Measurements from ENCODE around the gene LPO.

Gene LPO

DNA sequence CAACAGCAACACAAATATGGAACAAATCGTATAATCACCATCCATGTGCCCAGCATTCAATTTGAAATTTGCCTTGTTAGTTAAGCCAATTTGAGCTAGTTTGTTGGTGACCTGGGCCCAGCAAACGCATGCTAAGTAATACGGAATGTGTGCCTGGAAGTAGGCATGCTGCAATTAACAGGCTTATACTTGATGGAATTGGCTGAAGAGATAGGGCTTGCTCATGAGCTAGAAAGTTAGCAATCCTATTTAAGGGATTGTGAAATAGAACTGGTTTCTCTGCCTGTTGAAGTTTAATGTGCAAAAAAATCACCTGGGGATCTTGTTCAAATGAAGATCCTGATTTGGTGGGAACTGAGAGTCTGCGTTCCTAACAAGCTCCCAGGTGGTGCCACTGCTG lies 8.5 kb upstream of the LPO start:
- no peak for DNase-seq

DNA sequence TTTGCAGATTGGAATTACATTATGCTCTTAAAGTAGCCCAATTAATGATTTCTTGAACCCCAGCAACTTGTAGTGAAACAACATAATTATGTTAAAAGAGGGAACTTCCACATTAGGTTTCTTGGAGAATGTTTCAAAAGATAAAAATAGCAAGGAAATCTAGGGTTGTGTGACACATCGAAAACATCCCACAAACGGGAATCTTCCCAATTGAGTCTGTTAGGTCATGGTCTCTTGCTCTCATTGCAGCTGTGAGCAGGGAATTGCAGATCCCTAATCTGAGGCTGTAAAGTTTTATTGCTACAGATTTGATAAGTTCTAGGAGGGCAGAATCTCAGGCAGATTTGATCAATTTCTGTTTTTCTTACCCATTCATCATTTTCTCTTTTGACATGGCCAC lies 6.7 kb upstream of the LPO start:
- no peak for DNase-seq

DNA sequence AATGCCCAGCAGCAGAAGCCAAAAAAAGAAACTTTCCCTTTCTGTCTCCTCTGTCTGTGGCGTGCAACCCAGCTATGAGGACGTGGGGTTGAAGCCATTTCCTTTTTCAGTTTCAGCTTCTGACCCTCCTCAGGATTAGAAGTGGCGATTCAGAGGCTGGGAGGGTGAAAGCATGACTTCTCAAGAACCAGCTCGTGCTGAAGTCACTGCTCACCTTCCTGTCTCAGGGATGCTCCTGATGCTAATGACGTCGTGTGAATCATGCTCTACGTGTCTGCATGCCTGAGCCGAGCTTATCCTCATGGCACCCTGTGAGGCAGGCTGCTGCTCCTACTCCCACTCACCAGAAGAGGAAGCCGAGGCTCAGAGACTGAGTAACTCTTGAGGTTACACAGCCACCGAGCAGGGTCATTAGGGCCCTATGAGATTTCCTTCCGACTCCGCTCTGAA lies 5.7 kb upstream of the LPO start:
- DNase-seq = no peak

DNA sequence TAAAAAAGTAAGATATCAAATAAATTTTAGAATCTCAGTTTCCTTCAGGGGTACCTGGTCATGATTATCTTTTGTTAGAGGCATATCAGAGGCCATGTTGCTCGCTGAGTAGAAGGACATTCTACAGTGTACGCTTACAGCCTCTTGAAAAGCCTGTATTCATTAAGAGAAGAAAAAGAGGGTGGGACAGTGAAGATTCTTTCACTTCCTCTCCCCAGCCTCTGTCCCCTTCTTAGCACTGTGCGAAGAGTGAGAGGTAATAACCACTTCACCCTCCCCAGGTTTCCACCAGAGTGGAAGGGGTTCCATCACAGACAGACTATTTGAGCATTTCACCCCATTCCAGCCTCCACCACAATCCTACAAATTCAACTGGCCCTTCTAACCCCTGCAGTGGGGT lies 4.8 kb upstream of the LPO start:
- no peak for DNase-seq

DNA sequence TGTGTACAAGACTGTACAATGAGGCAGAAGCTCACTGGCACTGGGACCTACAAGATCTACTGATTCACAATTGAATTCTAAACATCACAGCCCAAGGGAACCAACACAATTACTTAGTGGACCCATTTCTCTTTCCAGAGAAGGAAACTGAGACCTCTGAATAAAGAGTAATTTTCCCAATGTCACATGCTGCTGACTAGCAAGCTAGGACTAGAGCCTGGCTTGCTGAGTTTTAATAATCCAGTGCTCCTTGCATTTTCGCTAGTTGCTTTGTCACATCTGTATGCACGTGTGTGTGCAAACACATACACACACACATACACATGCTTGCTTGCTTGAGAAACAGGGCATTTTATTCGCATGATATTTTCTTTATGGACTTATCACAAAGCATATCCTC lies 3.9 kb upstream of the LPO start:
- DNase-seq = no peak

DNA sequence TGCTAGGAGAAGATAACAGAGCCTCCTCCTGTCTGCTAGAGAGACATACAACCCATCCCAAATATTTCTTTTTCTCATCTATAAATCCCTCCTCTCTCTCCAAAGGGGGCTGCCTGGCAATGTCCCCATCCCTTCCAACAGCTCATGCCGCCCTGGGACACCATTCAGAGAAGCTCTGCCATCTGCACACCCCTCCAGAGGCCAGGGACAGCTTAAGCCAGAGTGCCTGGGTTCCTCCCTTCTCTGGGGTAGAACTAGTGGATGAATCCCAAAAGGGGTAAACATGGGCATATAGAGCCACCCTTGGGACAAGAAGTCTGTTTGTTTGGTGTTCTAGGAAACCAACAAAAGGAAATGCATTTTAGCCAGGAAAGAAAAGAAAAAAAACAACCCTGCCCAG lies 2.6 kb upstream of the LPO start:
- DNase-seq = no peak

DNA sequence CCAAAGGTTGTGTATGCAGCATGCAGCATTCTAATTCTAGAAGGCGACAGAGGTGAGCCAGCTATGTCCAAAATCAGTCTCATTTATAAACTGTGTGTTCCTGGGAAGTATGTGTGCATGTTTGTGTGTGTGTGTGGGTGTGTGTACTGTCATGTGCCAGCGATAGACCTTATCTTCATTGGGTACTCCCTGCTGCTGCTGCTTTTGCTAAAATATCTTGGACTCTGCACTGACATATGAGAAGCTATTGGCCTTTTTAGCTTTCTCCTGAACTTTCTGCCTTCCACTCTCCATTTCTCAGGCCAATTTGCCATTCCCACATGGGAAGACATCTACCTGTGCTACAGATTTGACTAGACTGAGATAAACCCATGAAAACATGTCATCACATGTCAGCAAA lies 2.0 kb upstream of the LPO start:
- DNase-seq = no peak

DNA sequence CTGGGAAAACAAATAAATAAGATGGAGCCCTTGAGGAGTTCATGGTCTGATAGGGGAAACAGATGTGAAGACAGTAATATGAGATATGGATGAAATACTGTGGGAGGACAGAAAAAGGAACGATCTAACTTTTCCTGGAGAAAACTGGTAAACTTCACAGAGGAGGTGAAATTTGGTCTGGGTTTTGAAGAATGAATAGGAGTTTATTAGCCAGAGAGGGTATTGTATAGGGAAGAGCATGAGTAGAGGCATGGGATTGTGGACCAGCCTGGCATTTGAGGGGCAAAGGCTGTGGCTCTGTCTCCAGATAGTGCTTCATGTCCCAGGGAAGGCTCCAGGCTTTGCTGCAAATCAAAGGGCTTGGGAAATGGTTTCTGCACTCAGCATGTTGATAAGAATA lies 1.6 kb downstream of the LPO start:
- DNase-seq = no peak

DNA sequence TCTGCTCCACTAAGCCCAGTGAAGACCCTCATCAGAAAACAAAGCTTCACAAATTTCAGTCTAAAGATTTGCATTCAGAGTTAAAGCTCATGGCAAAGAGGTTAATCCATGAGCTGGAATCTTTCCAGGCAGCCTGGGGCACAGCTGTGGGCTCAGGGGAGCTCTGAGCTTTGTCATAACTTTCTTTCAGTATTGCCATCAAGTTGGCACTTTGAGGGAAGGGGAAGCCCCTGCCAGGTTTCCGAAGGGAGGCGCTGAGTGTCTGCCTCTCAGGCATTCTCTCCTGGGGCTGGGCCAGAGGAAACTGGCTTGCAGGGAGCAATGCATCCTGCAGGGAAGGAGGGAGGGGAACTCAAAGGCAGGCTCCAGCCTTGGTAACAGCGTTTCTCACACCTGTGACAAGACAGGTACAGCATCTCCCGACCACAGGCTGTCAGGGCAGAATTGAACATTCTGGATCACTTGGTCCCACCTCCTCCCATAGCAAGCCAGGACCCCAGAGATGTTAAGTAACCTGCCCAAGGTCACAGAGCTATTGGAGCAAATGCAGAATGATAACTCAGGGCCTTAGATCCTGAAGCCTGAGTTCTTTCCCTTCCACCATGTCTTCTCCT lies 3.9 kb downstream of the LPO start:
- DNase-seq = no peak

DNA sequence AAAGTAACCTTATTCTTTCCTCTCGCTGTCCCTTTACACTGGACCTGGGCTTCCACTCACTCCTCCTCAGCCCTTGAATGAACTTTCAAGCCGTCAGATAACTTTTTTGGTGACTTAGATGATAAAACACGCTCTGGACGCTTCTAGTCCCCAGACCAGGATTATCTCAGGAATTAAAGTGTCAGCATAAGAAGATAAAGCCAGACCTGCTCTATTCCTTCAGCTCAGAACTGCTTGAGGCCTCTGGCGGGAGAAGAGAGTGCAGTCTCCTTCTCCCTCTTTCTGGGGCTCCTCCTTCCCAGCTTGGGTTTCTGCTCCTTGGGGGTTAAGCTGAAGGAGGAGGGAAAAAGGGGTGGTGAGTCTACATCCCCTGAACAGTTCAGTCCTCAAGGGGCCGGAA lies 6.6 kb downstream of the LPO start:
- no peak for DNase-seq

DNA sequence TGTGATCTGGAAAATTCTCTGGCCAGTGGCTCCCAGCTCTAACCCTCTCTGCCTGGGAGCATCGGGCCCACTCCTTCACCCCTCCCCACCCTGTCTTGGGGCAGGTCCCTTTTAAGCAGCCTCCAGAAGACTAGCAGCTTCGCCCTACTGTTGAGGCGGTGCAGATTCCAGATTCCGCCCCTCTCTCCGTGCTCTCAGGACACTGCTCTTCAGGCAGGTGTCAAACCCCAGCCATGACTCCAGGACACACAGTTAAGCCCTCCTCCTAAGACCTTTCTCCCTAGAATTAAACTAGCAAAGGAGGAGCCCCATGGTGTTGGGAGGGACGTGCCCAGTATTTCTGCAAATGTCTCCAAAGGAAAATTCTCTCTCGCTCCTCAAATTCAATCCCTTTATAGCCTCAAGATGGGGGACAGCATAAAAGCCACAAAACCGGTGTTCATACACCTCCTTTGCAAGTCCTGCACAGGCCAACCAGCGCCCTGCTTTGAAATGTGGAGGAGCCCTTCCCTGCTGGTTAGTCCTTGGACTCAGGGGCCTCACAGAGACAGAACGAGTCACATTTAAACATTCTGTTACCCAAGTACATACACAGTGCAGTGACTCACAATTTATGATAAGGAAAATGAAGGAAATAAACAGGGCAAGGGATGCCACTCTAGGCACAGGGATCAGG lies 7.2 kb downstream of the LPO start:
- no peak for DNase-seq

DNA sequence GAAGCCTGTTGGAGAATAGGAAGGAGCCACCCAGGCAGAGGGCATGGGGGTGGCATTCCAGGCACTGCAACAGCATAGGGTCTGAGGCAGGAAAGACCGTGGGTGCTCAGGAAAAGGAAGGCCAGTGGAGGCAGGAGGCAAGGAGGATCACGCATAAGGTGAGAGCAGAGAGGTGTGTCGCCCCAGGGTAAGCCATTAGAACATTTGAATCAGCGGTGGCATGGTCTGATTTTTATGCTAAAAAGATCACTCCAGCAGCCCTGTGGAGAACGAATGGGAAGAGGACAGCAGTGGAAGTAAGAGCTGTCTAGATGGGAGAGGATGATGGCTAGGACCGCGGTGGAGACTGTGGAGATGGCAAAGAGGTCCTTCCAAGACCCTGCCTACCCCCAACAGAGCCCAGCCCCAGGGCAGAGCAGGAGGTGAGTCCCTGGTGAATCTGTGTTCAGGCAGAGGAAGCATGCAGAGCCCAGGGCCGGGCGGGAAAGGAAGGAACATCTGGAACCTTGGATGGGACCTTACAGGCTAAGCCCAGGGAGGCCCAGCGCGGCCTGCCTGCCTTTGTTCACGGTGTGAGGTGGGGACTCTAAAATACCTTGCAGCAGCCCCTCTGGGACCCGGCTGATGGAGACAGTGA lies 7.8 kb downstream of the LPO start:
- DNase-seq = no peak

DNA sequence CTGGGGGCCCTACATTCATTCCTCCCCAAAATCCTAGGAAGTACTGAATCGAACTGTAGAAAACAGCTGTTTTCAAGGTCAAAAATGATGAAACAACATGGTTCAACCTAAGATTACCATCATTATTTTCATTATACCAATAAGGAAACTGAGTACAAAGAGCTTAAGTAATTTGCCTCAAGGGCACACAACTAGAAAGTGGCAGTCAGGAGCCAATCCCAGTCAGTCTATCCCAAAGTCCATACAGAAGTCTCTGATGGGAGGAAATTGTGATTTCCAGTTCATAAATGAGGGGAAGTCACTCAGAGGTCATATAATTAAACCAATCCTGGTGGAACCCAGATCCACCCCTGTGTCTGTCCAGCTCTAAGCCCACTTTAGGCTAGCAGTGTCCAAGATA lies 8.4 kb downstream of the LPO start:
- no peak for DNase-seq

DNA sequence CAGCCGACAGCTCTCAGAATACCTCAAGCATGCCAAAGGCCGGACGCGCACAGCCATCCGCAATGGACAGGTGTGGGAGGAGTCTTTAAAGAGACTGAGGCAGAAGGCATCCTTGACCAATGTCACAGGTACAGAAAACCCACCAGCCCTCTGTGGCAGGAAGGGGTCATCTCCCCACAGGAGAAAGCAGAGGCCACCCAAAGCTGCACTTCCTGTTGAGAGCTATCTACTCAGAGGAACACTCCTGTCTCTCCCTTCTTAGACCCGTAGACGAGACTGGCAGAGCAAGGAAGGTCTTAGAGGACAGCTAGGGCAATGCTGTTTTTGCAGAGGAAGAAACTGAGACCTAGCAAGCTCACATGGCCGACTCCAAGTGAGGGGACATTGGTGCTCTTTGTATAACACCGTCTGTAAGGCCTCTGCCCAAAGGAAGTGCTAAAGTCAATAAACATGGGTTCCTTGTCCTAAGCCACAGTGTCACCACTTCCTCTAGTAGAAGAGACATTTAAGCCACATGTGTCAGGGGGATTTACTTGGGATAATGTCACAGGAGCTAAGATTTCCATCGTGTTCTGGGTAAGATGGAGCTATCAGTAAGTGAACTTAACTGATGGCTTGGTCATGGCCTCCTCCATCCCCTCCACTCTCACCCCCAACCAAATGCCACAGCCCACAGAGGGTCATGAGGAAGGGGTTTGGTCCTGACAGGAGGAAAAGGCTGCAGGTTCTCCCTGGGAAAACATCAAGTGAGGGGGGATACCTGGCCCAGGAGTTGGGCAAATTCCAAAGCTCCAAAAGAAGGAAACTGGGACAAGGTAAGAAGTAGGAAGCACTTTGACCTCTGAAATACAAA lies 9.4 kb downstream of the LPO start:
- DNase-seq = no peak

DNA sequence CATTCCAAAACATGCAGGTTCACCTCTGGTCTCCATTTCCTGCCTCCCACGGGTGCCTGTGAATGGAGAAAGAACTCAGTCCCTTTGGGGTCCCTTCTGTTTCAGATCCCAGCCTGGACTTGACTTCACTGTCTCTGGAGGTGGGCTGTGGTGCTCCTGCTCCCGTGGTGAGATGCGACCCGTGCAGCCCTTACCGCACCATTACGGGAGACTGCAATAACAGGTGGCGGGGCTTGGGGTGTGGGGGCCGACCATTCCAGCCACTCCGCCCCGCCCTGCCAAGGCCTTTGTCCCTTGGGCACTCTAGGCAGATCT lies 10.5 kb downstream of the LPO start:
- no peak for DNase-seq

DNA sequence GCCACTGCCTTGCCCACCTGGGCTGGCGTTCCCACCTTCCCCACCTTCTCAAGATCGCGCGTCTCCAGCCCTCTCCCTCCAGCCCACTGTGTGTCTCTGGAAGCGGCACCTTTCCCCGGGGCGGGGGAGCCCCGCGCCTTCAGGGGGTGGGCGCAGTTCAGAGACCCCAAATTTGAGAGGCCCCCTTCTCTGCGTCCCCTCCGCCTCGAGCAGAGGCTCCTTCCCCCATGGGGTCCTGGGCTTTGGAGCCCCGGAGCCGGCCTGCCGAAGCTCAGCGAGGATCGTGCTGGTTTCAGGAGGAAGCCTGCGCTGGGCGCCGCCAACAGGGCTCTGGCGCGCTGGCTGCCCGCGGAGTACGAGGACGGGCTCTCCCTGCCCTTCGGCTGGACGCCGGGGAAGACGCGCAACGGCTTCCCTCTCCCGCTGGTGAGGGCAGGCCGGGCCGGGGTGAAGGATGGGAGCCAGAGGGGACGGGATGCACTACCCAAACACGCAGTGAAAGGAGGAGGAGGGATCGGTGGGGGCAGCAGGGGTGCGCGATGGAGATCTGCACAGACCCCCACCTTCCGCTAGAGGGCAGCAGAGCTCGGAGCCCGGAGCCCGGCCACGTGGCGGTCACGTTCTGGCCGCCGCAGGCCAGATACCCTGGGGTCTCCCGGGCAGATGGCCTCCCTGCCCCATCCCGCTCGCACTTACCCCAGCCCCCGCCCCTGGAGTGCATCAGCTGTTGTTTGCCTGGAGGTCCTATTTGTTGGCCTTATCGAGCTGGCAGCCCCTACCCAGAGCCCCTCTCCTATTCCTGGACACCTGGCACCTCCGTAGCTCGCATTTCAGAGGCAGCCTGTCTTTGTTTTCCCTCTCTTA lies 11.1 kb downstream of the LPO start:
- DNase-seq = peak; percentile 43

DNA sequence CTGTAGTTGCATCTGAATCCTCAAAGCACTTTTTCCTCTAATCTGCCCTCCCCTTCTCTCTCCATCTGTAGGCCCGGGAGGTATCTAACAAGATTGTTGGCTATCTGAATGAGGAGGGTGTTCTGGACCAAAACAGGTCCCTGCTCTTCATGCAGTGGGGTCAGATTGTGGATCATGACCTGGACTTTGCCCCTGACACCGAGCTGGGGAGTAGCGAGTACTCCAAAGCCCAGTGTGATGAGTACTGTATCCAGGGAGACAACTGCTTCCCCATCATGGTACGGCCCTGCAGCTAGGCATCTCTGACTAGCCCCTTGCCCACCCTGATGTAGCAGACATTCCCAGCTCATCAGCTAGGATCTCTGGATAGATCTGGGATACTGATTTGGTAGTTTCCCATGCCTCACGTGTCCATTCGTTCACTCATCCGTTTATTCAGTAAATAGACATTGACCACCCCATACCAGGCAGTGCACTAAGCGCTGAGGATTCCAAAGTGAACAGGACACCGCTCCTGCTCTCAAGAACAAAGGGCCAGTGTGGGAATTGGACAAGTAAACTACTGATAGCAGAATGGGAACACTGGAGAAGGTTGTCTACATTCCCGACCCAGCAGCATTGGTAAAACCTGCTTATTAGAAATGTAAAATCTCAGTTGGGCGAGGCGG lies 12.1 kb downstream of the LPO start:
- DNase-seq = no peak

DNA sequence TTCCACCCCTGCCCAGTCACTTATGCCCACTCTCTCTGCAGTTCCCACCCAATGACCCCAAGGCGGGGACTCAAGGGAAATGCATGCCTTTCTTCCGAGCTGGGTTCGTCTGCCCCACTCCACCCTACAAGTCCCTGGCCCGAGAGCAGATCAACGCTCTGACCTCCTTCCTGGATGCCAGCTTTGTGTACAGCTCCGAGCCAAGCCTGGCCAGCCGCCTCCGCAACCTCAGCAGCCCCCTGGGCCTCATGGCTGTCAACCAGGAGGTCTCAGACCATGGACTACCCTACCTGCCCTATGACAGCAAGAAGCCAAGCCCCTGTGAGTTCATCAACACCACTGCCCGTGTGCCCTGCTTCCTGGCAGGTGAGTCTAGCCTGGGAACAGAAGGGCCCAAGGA lies 13.8 kb downstream of the LPO start:
- DNase-seq = no peak

DNA sequence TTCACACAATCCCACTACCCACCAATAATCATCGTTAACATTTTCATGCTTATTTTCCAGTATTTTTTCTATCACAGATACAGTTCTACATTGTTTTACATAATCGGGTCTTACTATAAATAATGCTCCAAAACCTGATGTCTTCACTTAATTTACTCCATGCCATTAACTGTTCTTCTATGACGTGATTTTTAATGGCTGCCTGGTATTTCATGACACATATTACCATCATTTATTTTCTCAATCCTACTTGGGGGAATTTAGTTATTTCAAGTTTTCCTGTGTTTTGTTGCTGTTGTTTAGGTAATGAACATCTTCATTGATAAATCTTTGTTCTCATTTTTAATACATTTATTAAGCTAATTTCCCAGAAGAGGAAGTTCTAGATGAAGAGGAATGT lies 14.7 kb downstream of the LPO start:
- DNase-seq = no peak

DNA sequence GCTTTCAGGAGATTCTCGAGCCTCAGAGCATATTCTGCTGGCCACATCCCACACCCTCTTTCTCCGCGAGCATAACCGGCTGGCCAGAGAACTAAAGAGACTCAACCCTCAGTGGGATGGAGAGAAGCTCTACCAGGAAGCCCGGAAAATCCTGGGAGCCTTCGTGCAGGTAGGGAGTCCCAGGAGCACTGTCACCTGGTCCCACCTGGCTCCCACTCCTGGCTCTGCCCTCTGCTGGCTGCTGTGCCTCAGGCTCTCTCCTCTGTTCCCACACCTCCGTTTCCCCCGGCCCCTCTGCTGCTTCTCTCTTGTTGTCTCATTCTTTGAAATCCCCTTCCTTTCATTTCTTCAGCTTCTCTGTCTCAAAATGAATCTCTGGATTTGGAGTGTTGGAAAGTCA lies 16.4 kb downstream of the LPO start:
- DNase-seq = no peak

DNA sequence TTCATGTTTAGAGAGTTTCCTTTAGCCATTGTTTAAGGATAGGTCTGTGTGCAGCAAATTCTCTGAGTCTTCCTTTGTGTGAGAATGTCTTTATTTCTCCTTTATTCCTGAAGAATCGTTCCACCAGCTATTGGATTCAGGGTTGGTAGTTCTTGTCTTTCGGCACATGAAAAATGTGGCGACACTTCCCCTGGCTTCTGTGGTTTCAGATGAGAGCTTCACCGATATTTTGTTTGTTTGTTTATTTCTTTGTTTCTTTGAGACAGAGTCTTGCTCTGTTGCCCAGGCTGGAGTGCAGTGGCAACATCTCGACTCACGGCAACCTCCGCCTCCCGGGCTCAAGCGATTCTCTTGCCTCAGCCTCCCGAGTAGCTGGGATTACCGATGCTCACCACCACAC lies 23.8 kb downstream of the LPO start:
- no peak for DNase-seq

DNA sequence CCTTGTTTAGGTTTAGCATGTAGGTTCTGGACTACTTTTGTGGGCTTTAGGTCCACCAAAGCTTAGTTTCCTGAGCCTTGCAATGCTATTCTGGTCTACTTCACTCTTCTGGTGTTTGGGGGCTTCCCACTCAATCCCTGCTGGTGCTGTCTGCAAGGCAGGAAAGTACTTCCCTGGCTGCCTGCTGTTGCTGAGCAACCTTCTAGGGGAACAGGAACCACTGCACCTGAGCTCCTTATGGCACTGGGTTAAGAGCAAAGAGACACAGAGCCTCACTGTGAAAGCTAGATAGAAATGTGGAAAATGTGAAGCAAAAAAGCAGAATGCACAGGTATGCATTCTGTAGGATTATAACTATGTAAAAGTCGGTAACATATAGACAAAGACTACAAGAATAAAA lies 25.4 kb downstream of the LPO start:
- no peak for DNase-seq

Data from NCI-H1694 (cell line).